NAMALWA (cell line): ENCODE data around the gene GABRA5.
A peak's percentile ranks its signal among the peaks of the same experiment; 100 is the strongest.

Source experiments
- DNase-seq: peaks from one replicate; pipeline ENCODE4 v3.0.0-alpha.2; 2015; ENCODE audit warnings: low spot score

Gene GABRA5

GRCh38 chr15:26928051-26928450 lies 61.2 kb downstream of the GABRA5 start:
- no peak for DNase-seq

DNA sequence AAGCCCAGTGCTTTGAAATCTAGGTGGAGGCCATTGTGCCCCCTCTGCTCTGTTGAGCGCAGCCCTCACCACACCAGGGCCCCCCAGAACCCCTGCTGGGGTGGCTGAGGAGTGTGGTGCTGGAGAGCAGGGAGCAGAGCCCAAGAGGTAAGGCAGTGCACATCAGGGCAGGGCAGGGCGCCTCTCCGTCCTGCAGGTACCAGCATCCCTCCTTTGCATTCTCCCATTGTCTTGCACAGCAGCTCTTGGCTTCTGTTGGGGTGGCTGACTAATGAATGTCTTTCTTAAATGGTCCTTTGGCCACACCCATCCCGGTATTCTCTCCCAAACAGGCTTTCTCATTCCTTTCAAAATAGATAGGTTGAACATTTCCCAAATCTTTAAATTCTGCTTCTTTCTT lies 62.7 kb downstream of the GABRA5 start:
- no peak for DNase-seq

- DNase-seq: no peak
Observed at GRCh38 chr15:26934848-26935247, 68.0 kb downstream of the GABRA5 start.

- no peak for DNase-seq
Observed at GRCh38 chr15:26935322-26935721, 68.5 kb downstream of the GABRA5 start.

GRCh38 chr15:26936502-26936901 lies 69.6 kb downstream of the GABRA5 start:
- no peak for DNase-seq

DNA sequence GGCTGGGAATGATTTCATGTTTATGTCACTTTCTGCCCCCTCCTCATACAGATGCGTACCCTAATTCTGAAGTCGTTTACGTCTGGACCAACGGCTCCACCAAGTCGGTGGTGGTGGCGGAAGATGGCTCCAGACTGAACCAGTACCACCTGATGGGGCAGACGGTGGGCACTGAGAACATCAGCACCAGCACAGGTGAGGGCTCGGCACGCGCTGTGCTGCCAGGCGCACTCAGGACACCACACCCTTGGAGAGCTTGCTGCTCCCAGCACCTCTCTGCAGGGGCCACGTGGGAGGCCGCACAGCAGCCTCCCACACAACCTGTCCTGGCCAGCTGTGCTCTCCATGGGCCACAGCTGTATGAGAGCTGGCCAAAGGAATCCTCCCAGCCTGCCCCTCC lies 70.3 kb downstream of the GABRA5 start:
- DNase-seq: no peak

- DNase-seq: no peak
Observed at GRCh38 chr15:26939398-26939797, 72.5 kb downstream of the GABRA5 start.

- DNase-seq: no peak
Observed at GRCh38 chr15:26941489-26941888, 74.6 kb downstream of the GABRA5 start.

- DNase-seq: no peak
Observed at GRCh38 chr15:26943866-26944265, 77.0 kb downstream of the GABRA5 start.

GRCh38 chr15:26945046-26945445 lies 78.2 kb downstream of the GABRA5 start:
- DNase-seq: no peak

DNA sequence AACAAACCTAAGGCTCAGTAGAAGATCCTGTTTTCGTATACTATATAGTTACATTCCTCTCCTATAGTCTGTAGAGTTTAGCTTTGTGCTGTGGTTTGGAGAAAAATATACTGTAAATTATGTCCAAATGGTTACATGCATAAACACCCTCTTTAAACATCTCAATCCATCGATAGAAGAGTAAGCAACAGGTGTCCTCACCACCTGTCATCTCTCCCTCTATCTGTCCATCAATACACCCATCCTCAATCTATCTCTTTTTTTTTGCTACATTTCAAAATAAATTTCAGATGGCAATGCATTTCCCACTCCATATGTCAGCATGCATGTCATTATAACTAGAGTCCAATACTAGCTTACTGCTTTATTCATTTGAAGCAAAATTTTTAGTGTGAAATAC lies 83.1 kb downstream of the GABRA5 start:
- DNase-seq: no peak

DNA sequence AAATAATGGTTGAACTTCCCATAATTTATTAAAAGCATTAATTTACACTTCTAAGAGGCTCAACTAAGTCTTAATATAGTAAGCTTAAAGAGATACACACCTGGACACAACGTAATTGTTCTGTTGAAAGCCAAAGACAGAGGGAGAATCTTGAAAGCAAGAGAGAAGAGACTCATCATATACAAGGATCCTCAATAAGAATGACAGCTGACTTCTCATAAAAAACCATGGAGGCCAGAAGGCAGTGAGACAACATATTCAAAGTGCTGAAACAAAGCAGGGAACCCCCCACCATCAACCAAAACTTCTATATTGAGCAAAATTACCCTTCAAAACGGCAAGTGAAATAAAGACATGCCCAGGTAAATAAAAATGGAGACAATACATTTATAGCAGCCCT lies 87.5 kb downstream of the GABRA5 start:
- DNase-seq: no peak

- no peak for DNase-seq
Observed at GRCh38 chr15:26967719-26968269, 100.9 kb downstream of the GABRA5 start.

- DNase-seq: no peak
Observed at GRCh38 chr15:26968806-26969205, 101.9 kb downstream of the GABRA5 start.

DNA sequence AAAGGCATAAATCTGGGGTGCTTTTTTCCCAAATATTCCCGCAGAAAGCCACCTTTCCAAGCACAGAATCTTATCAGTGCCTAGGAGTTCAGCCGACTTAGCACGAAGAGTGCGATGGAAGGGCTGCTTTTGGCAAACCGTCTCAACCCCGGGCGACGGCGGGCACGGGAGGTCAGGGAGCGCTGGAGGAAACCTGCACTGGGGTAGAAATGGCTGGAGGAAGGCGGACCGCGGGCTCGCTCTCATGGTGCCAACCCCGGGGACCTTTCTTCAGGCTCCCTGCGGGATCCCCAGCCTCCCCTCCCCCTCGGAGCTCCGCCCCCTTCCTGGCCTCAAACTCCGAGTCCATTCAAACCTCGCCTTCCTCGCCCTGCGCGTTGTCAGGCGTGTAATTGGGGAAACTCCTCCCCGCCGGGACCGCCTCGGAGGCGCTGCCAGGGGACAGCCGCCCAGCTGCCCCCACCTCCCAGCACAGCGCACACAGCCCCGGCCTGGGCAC lies 103.9 kb downstream of the GABRA5 start, which contains the start of gene GABRG3:
GABRG3 (plus strand) TSS at position 470 of the 499 bp plus-strand sequence.
- no peak for DNase-seq

GRCh38 chr15:26971271-26972018 lies 104.6 kb downstream of the GABRA5 start:
- DNase-seq: no peak

DNA sequence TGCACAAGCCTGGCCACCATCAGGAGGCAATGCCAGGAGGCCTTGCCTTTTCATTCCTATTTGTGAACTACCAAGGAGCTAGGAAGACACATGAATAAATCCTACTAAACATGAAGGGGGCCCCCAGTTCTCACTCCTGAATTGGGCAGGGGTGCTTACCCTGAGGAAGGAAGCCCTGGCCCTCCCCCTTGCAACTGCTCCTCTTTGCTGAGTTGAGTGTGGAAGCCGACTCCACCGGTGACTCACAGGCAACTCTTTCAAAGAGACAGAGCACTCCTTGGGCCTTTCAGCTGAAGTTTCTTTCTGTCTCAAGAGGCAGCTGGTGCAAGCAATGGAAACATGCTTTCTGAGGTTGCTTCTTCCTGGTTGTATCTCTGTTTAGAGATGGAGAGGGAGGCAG lies 105.8 kb downstream of the GABRA5 start:
- no peak for DNase-seq

GRCh38 chr15:26974120-26974780 lies 107.4 kb downstream of the GABRA5 start:
- DNase-seq: peak; percentile 58

DNA sequence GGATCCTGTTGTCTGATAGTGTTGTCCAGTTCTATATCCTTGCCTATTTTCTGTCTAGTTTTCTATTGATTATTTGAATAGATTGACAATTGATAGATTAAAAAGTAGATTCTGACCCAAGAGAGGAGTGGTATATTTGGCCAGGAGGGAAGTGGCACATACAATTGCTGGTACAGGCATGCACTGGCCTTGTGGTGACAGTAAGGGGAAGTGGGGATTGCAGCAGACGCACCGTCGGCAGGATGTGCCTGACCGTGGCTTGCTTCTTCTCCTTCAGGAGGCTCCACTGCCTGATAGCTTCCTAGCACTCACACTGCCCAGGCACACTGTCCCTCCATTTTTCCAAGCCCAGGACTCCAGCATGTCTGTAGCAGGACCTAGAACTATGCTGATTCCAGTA lies 114.6 kb downstream of the GABRA5 start:
- DNase-seq: no peak

- DNase-seq: peak; percentile 42
Observed at GRCh38 chr15:26983822-26984221, 117.0 kb downstream of the GABRA5 start.

DNA sequence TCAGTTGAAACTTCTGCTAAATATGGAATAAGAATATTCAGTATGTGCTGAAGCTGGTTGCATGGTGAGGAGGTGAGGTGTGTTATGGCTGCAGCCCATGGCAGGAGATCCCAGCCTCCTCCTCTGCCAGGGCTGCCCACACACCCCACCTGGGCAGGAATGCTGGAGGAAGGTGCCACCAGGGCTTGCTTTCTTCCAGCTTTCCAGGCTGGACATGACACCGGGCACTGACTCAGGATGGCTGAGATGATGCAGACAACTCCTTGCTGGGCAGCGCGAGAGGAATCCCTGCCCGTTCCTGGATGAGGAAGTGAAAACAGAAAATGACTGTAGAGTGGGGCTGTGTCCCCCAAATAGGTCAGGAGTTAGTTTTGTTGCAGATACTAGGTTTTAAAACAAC lies 118.2 kb downstream of the GABRA5 start:
- no peak for DNase-seq

DNA sequence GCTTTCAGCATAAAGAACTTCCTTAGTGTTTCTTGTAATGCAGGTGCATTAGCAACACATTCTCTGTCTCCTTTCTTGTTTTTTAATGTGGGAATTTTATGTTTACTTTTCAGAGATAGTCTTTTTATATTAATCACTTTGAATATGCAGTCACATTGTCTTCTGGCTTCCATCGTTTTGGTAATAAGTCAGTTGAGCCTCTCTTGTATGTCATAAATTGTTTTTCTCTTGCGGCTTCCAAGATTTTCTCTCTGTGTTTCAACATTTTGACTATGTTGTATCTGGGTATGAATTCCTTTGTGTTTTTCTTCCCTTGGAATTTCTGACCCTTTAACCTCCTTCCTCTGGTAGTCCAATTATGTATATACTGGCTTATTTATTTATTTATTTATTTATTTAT lies 129.4 kb downstream of the GABRA5 start:
- DNase-seq: no peak
